ENCODE data around the gene FMO3.

The FMO3 gene

GRCh38 chr1:171158096-171158495 is 67.4 kb downstream of the FMO3 start:
- no peak for DNase-seq (ENCODE audit: low read depth in 2 of 3, low spot score in 1 of 3)

GRCh38 chr1:171158551-171158950 is 67.8 kb downstream of the FMO3 start:
- DNase-seq (ENCODE audit: low read depth in 2 of 3, low spot score in 1 of 3) = no peak

- DNase-seq (ENCODE audit: low read depth in 2 of 3, low spot score in 1 of 3) = no peak
Observed at GRCh38 chr1:171159148-171159547, 68.4 kb downstream of the FMO3 start.

- DNase-seq (ENCODE audit: low read depth in 2 of 3, low spot score in 1 of 3) = no peak
Observed at GRCh38 chr1:171160211-171160610, 69.5 kb downstream of the FMO3 start.

GRCh38 chr1:171160639-171161354 is 70.1 kb downstream of the FMO3 start:
- no peak for DNase-seq (ENCODE audit: low read depth in 2 of 3, low spot score in 1 of 3)

GRCh38 chr1:171161431-171161830 is 70.7 kb downstream of the FMO3 start:
- no peak for DNase-seq (ENCODE audit: low read depth in 2 of 3, low spot score in 1 of 3)

GRCh38 chr1:171166361-171166760 is 75.7 kb downstream of the FMO3 start:
- no peak for DNase-seq (ENCODE audit: low read depth in 2 of 3, low spot score in 1 of 3)

Data from stimulated activated CD4-positive, alpha-beta T cell treated with anti-CD3 and anti-CD28 coated beads, Interleukin-12 subunit alpha, Interleukin-12 subunit beta, amount 100 ng/mL, for 48 hours (primary cell).